ENCODE data around the gene ADGRG1.

GRCh38 chr16:57687363-57687929, 59.0 kb downstream of the ADGRG1 start:
- no peak for TF ChIP-seq HOXA7 (CRISPR knock-in tag; IDR thresholded peaks at IDR 0.05; ENCODE audit: borderline replicate concordance)
- TF ChIP-seq, protein P1, sequence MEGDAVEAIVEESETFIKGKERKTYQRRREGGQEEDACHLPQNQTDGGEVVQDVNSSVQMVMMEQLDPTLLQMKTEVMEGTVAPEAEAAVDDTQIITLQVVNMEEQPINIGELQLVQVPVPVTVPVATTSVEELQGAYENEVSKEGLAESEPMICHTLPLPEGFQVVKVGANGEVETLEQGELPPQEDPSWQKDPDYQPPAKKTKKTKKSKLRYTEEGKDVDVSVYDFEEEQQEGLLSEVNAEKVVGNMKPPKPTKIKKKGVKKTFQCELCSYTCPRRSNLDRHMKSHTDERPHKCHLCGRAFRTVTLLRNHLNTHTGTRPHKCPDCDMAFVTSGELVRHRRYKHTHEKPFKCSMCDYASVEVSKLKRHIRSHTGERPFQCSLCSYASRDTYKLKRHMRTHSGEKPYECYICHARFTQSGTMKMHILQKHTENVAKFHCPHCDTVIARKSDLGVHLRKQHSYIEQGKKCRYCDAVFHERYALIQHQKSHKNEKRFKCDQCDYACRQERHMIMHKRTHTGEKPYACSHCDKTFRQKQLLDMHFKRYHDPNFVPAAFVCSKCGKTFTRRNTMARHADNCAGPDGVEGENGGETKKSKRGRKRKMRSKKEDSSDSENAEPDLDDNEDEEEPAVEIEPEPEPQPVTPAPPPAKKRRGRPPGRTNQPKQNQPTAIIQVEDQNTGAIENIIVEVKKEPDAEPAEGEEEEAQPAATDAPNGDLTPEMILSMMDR (tag by site-specific recombination; IDR thresholded peaks at IDR 0.05), result no peak
- TF ChIP-seq SETDB1 (IDR thresholded peaks at IDR 0.05; ENCODE audit: insufficient read length, low read length), result no peak
- no peak for TF ChIP-seq ZNF791 (tag by site-specific recombination; IDR thresholded peaks at IDR 0.05)
- no peak for TF ChIP-seq ZBTB10 (tag by site-specific recombination; IDR thresholded peaks at IDR 0.05)
- TF ChIP-seq, protein P2, sequence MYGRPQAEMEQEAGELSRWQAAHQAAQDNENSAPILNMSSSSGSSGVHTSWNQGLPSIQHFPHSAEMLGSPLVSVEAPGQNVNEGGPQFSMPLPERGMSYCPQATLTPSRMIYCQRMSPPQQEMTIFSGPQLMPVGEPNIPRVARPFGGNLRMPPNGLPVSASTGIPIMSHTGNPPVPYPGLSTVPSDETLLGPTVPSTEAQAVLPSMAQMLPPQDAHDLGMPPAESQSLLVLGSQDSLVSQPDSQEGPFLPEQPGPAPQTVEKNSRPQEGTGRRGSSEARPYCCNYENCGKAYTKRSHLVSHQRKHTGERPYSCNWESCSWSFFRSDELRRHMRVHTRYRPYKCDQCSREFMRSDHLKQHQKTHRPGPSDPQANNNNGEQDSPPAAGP (tag by site-specific recombination; IDR thresholded peaks at IDR 0.05), result no peak
- no peak for TF ChIP-seq BCL11A (tag by site-specific recombination; IDR thresholded peaks at IDR 0.05; ENCODE audit: low read depth)
- no peak for TF ChIP-seq ZNF19 (tag by site-specific recombination; IDR thresholded peaks at IDR 0.05; ENCODE audit: low read depth)
- no peak for TF ChIP-seq ZBTB49 (tag by site-specific recombination; IDR thresholded peaks at IDR 0.05; ENCODE audit: low read depth)
- no peak for TF ChIP-seq ZNF133 (tag by site-specific recombination; IDR thresholded peaks at IDR 0.05)
- TF ChIP-seq TRIM28 (IDR thresholded peaks at IDR 0.05; ENCODE audit: borderline replicate concordance, low read length), result no peak
